ENCODE data around the gene SYNDIG1.

GRCh38 chr20:24658920-24659660, 189.7 kb downstream of the SYNDIG1 start:
- TF ChIP-seq CTCF (IDR thresholded peaks at IDR 0.05), result no peak
- TF ChIP-seq POLR2A (IDR thresholded peaks at IDR 0.05), result no peak
